ENCODE data around the gene MTMR1. TPM values are rescaled to one million over a fixed set of nuclear protein-coding genes. Genes with fewer than 3 reads are reported as not detected.

MTMR1 gene
- total RNA-seq, 1 experiment from 2014 or later = 33.2 TPM

- Histone ChIP-seq H3K9me3 (ENCODE audit: low read length) (no peaks in the 10 kb centered on the region), H3K4me2 (ENCODE audit: low read depth, low read length, poor library complexity, severe bottlenecking) (no peak overlapping the region), H3K9ac (ENCODE audit: low read length) (no peak overlapping the region), H3K36me3 (ENCODE audit: insufficient read depth, low read length) (0 out of 2 replicates have a peak, but pooled peaks cover 6% of the 10 kb centered on the region), H3K9me2 (replicated peaks; ENCODE audit: insufficient read depth, low read length) (no peaks in the 10 kb centered on the region), H3K4me1 (ENCODE audit: low read length) (no peaks in the 10 kb centered on the region), H4K20me1 (ENCODE audit: insufficient read depth, low read depth, low read length) (no peaks in the 10 kb centered on the region), H3K79me2 (ENCODE audit: low read length) (peaks cover 9% of the 10 kb centered on the region), H3K4me3 (ENCODE audit: low read length) (no peak overlapping the region), H2AFZ (ENCODE audit: low read length) (no peak overlapping the region), H3K27ac (ENCODE audit: low read length) (no peak overlapping the region), H3K27me3 (ENCODE audit: low read length) (no peaks in the 10 kb centered on the region)
- DNase-seq = no peak
Measured at GRCh38 chrX:150730719-150731118, 37.5 kb downstream of the MTMR1 start.

GRCh38 chrX:150731795-150732194 lies 38.6 kb downstream of the MTMR1 start:
- Histone ChIP-seq H2AFZ (ENCODE audit: low read length) (no peak overlapping the region), H3K27ac (ENCODE audit: low read length) (no peak overlapping the region), H3K27me3 (ENCODE audit: low read length) (no peaks in the 10 kb centered on the region), H4K20me1 (ENCODE audit: insufficient read depth, low read depth, low read length) (no peaks in the 10 kb centered on the region), H3K79me2 (ENCODE audit: low read length) (no peaks in the 10 kb centered on the region), H3K4me1 (ENCODE audit: low read length) (no peaks in the 10 kb centered on the region), H3K4me3 (ENCODE audit: low read length) (no peak overlapping the region), H3K9ac (ENCODE audit: low read length) (no peak overlapping the region), H3K9me3 (ENCODE audit: low read length) (no peaks in the 10 kb centered on the region), H3K36me3 (ENCODE audit: insufficient read depth, low read length) (0 out of 2 replicates have a peak, but pooled peaks cover 6% of the 10 kb centered on the region), H3K9me2 (replicated peaks; ENCODE audit: insufficient read depth, low read length) (no peaks in the 10 kb centered on the region), H3K4me2 (ENCODE audit: low read depth, low read length, poor library complexity, severe bottlenecking) (no peak overlapping the region)
- DNase-seq = no peak

GRCh38 chrX:150736475-150736874 lies 43.3 kb downstream of the MTMR1 start:
- Histone ChIP-seq H2AFZ (ENCODE audit: low read length) (no peak overlapping the region), H4K20me1 (ENCODE audit: insufficient read depth, low read depth, low read length) (no peaks in the 10 kb centered on the region), H3K4me2 (ENCODE audit: low read depth, low read length, poor library complexity, severe bottlenecking) (no peak overlapping the region), H3K79me2 (ENCODE audit: low read length) (no peaks in the 10 kb centered on the region), H3K9ac (ENCODE audit: low read length) (no peak overlapping the region), H3K4me3 (ENCODE audit: low read length) (no peak overlapping the region), H3K27ac (ENCODE audit: low read length) (no peak overlapping the region), H3K9me2 (replicated peaks; ENCODE audit: insufficient read depth, low read length) (no peaks in the 10 kb centered on the region), H3K36me3 (ENCODE audit: insufficient read depth, low read length) (peaks cover 15% of the 10 kb centered on the region; the same call in 1 of the 2 replicates), H3K9me3 (ENCODE audit: low read length) (no peaks in the 10 kb centered on the region), H3K27me3 (ENCODE audit: low read length) (no peaks in the 10 kb centered on the region), H3K4me1 (ENCODE audit: low read length) (no peaks in the 10 kb centered on the region)
- DNase-seq = no peak

GRCh38 chrX:150752124-150752523 lies 58.9 kb downstream of the MTMR1 start:
- Histone ChIP-seq H3K9ac (ENCODE audit: low read length) (no peak overlapping the region), H3K9me3 (ENCODE audit: low read length) (no peaks in the 10 kb centered on the region), H3K4me2 (ENCODE audit: low read depth, low read length, poor library complexity, severe bottlenecking) (no peak overlapping the region), H4K20me1 (ENCODE audit: insufficient read depth, low read depth, low read length) (no peaks in the 10 kb centered on the region), H3K36me3 (ENCODE audit: insufficient read depth, low read length) (peaks cover 8% of the 10 kb centered on the region; the same call in 1 of the 2 replicates), H3K4me1 (ENCODE audit: low read length) (peaks cover 10% of the 10 kb centered on the region), H3K27me3 (ENCODE audit: low read length) (no peaks in the 10 kb centered on the region), H3K27ac (ENCODE audit: low read length) (no peak overlapping the region), H3K79me2 (ENCODE audit: low read length) (no peaks in the 10 kb centered on the region), H2AFZ (ENCODE audit: low read length) (no peak overlapping the region), H3K9me2 (replicated peaks; ENCODE audit: insufficient read depth, low read length) (no peaks in the 10 kb centered on the region), H3K4me3 (ENCODE audit: low read length) (no peak overlapping the region)
- no peak for DNase-seq

GRCh38 chrX:150753357-150753756 lies 60.2 kb downstream of the MTMR1 start:
- Histone ChIP-seq H3K4me3 (ENCODE audit: low read length) (no peak overlapping the region), H3K79me2 (ENCODE audit: low read length) (no peaks in the 10 kb centered on the region), H3K36me3 (ENCODE audit: insufficient read depth, low read length) (peaks cover 8% of the 10 kb centered on the region; the same call in 1 of the 2 replicates), H4K20me1 (ENCODE audit: insufficient read depth, low read depth, low read length) (no peaks in the 10 kb centered on the region), H3K4me2 (ENCODE audit: low read depth, low read length, poor library complexity, severe bottlenecking) (peak overlapping the region; percentile 16), H3K9me3 (ENCODE audit: low read length) (no peaks in the 10 kb centered on the region), H3K27me3 (ENCODE audit: low read length) (no peaks in the 10 kb centered on the region), H3K9me2 (replicated peaks; ENCODE audit: insufficient read depth, low read length) (no peaks in the 10 kb centered on the region), H3K27ac (ENCODE audit: low read length) (peak overlapping the region; percentile 43; the same call in 1 of the 2 replicates), H3K9ac (ENCODE audit: low read length) (no peak overlapping the region), H2AFZ (ENCODE audit: low read length) (no peak overlapping the region), H3K4me1 (ENCODE audit: low read length) (peaks cover 20% of the 10 kb centered on the region)
- peak; percentile 45 for DNase-seq

- peaks cover 20% of the 10 kb centered on the region for H3K4me1 ChIP-seq (ENCODE audit: low read length)
- no peaks in the 10 kb centered on the region for H3K79me2 ChIP-seq (ENCODE audit: low read length)
- H3K27ac ChIP-seq (ENCODE audit: low read length) = peak overlapping the region; percentile 43; the same call in 1 of the 2 replicates
- H2AFZ ChIP-seq (ENCODE audit: low read length) = no peak overlapping the region
- DNase-seq = no peak
- H3K27me3 ChIP-seq (ENCODE audit: low read length) = no peaks in the 10 kb centered on the region
- H3K4me3 ChIP-seq (ENCODE audit: low read length) = no peak overlapping the region
- H3K4me2 ChIP-seq (ENCODE audit: low read depth, low read length, poor library complexity, severe bottlenecking) = no peak overlapping the region
- peaks cover 8% of the 10 kb centered on the region; the same call in 1 of the 2 replicates for H3K36me3 ChIP-seq (ENCODE audit: insufficient read depth, low read length)
- H4K20me1 ChIP-seq (ENCODE audit: insufficient read depth, low read depth, low read length) = no peaks in the 10 kb centered on the region
- no peak overlapping the region for H3K9ac ChIP-seq (ENCODE audit: low read length)
- H3K9me2 ChIP-seq (replicated peaks; ENCODE audit: insufficient read depth, low read length) = no peaks in the 10 kb centered on the region
- no peaks in the 10 kb centered on the region for H3K9me3 ChIP-seq (ENCODE audit: low read length)
Measured at GRCh38 chrX:150753968-150754367, 60.8 kb downstream of the MTMR1 start.

GRCh38 chrX:150757371-150757770 lies 64.2 kb downstream of the MTMR1 start:
- no peak overlapping the region for H3K4me3 ChIP-seq (ENCODE audit: low read length)
- no peak overlapping the region for H3K9ac ChIP-seq (ENCODE audit: low read length)
- H3K4me1 ChIP-seq (ENCODE audit: low read length) = peaks cover 20% of the 10 kb centered on the region
- H3K9me3 ChIP-seq (ENCODE audit: low read length) = no peaks in the 10 kb centered on the region
- no peak overlapping the region for H3K27ac ChIP-seq (ENCODE audit: low read length)
- H4K20me1 ChIP-seq (ENCODE audit: insufficient read depth, low read depth, low read length) = no peaks in the 10 kb centered on the region
- H3K79me2 ChIP-seq (ENCODE audit: low read length) = no peaks in the 10 kb centered on the region
- peaks cover 8% of the 10 kb centered on the region; the same call in 1 of the 2 replicates for H3K36me3 ChIP-seq (ENCODE audit: insufficient read depth, low read length)
- no peak for DNase-seq
- no peak overlapping the region for H2AFZ ChIP-seq (ENCODE audit: low read length)
- no peaks in the 10 kb centered on the region for H3K9me2 ChIP-seq (replicated peaks; ENCODE audit: insufficient read depth, low read length)
- H3K4me2 ChIP-seq (ENCODE audit: low read depth, low read length, poor library complexity, severe bottlenecking) = no peak overlapping the region
- H3K27me3 ChIP-seq (ENCODE audit: low read length) = no peaks in the 10 kb centered on the region

- Histone ChIP-seq H3K4me3 (ENCODE audit: low read length) (no peak overlapping the region), H3K9me2 (replicated peaks; ENCODE audit: insufficient read depth, low read length) (no peaks in the 10 kb centered on the region), H3K4me2 (ENCODE audit: low read depth, low read length, poor library complexity, severe bottlenecking) (no peak overlapping the region), H3K4me1 (ENCODE audit: low read length) (peaks cover 9% of the 10 kb centered on the region), H3K27ac (ENCODE audit: low read length) (no peak overlapping the region), H3K36me3 (ENCODE audit: insufficient read depth, low read length) (0 out of 2 replicates have a peak, but pooled peaks cover 2% of the 10 kb centered on the region), H3K9me3 (ENCODE audit: low read length) (no peaks in the 10 kb centered on the region), H3K9ac (ENCODE audit: low read length) (no peak overlapping the region), H3K79me2 (ENCODE audit: low read length) (no peaks in the 10 kb centered on the region), H4K20me1 (ENCODE audit: insufficient read depth, low read depth, low read length) (no peaks in the 10 kb centered on the region), H3K27me3 (ENCODE audit: low read length) (no peaks in the 10 kb centered on the region), H2AFZ (ENCODE audit: low read length) (no peak overlapping the region)
- no peak for DNase-seq
Measured at GRCh38 chrX:150759568-150760416, 66.6 kb downstream of the MTMR1 start.
